ENCODE measurements around the gene POU2AF2. TPM values are rescaled to one million over a fixed set of nuclear protein-coding genes. Genes with fewer than 3 reads are reported as not detected.
A peak's percentile ranks its signal among the peaks of the same experiment; 100 is the strongest.

The POU2AF2 gene
- total and polyA plus RNA-seq, 2 of the 8 experiments (the other 6 are each of a cell fraction or from before 2014, with no cell fraction given) = not detected

GRCh38 chr11:111320728-111321568, 75.4 kb downstream of the POU2AF2 start:
- H3K79me1 ChIP-seq (ENCODE audit: low read depth, low read length) = no peaks in the 10 kb centered on the region
- no peak overlapping the region for H4K91ac ChIP-seq (replicated peaks; ENCODE audit: insufficient read length, low read length)
- no peaks in the 10 kb centered on the region for H4K20me1 ChIP-seq (replicated peaks in 1 of 2; ENCODE audit: control insufficient read depth in 1 of 2, insufficient read depth in 2 of 2, low read length in 2 of 2)
- no peak overlapping the region for H3K4ac ChIP-seq (replicated peaks; ENCODE audit: insufficient read length, low read depth, low read length)
- ChIA-PET CTCF (ENCODE audit: partially characterized antibody) (interaction anchor here (1.1 to 1.3 kb wide), 3 partner anchors 12 to 126 kb away, joined by 3 read pairs; no protein-coding TSS in a partner anchor), POLR2A (ENCODE audit: partially characterized antibody) (no interaction called here)
- TF ChIP-seq POU5F1 (IDR thresholded peaks at IDR 0.05; ENCODE audit: low read depth, low read length) = no peak
- TF ChIP-seq TAF1 (IDR thresholded peaks at IDR 0.05; ENCODE audit: low read depth, low read length) = no peak
- TF ChIP-seq JUND (IDR thresholded peaks at IDR 0.05; ENCODE audit: low read length) = no peak
- no peak for TF ChIP-seq SIRT6 (IDR thresholded peaks at IDR 0.05; ENCODE audit: low read length)
- H3K9me3 ChIP-seq (ENCODE audit: insufficient read depth in 2 of 2, low read depth in 1 of 2, low read length in 1 of 2) = no peaks in the 10 kb centered on the region
- H3K18ac ChIP-seq (ENCODE audit: extremely low read depth, low read length) = no peak overlapping the region
- no peaks in the 10 kb centered on the region for H3K27me3 ChIP-seq (replicated peaks in 1 of 4; ENCODE audit: control insufficient read depth in 3 of 4, extremely low read depth in 1 of 4, insufficient read depth in 3 of 4, low read length in 3 of 4)
- H3K23me2 ChIP-seq (ENCODE audit: low read depth, low read length) = no peaks in the 10 kb centered on the region
- H3K4me3 ChIP-seq (ENCODE audit: extremely low read depth in 1 of 4, insufficient read depth in 2 of 4, low read depth in 3 of 4, low read length in 4 of 4) = no peak overlapping the region
- H2AFZ ChIP-seq (ENCODE audit: low read length) = 0 out of 2 replicates have a peak overlapping the region, but pooled peaks have one; percentile 3
- no peak overlapping the region for H2BK5ac ChIP-seq (ENCODE audit: low read depth, low read length)
- FAIRE-seq = no peak
- H3K79me2 ChIP-seq (ENCODE audit: control insufficient read depth in 1 of 2, insufficient read depth in 2 of 2, low read length in 2 of 2) = no peaks in the 10 kb centered on the region
- H3K36me3 ChIP-seq (ENCODE audit: control insufficient read depth in 2 of 4, insufficient read depth in 4 of 4, low read length in 3 of 4) = no peaks in the 10 kb centered on the region
- no peak overlapping the region for H2BK120ac ChIP-seq (replicated peaks; ENCODE audit: low read depth, low read length)
- no peak for DNase-seq (ENCODE audit: low read depth in 1 of 2, low spot score in 2 of 2)
- no peak overlapping the region for H2BK15ac ChIP-seq (ENCODE audit: low read length)
- H3K4me1 ChIP-seq (replicated peaks in 1 of 4; ENCODE audit: control insufficient read depth in 3 of 4, insufficient read depth in 4 of 4, low read length in 3 of 4) = no peaks in the 10 kb centered on the region
- no peak overlapping the region for H3K4me2 ChIP-seq (ENCODE audit: insufficient read depth in 1 of 2, low read depth in 2 of 2, low read length in 2 of 2)
- H2AK5ac ChIP-seq (ENCODE audit: low read depth, low read length) = no peak overlapping the region
- H2BK20ac ChIP-seq (ENCODE audit: low read length) = no peak overlapping the region
- H4K8ac ChIP-seq (ENCODE audit: extremely low read depth, insufficient read depth, low read length) = peak overlapping the region; percentile 3
- no peak overlapping the region for H3K23ac ChIP-seq (ENCODE audit: insufficient read length)
- no peak overlapping the region for H3K9ac ChIP-seq (replicated peaks in 1 of 4; ENCODE audit: extremely low read depth in 1 of 4, low read depth in 3 of 4, low read length in 3 of 4)
- no peak overlapping the region for H4K5ac ChIP-seq (ENCODE audit: insufficient read length, low read depth, low read length)
- H3K14ac ChIP-seq (ENCODE audit: insufficient read length) = no peak overlapping the region
- H3K27ac ChIP-seq (ENCODE audit: low read depth, low read length) = no peak overlapping the region
- no peak overlapping the region for H3K56ac ChIP-seq (replicated peaks; ENCODE audit: insufficient read length, low read depth, low read length)
- no peak overlapping the region for H2BK12ac ChIP-seq (ENCODE audit: low read depth, low read length)
- 96% methylated on average over 5 of the region's 5 CpGs; no CpG with 5 or more reads in 1 of the 2 experiments for WGBS, 2 experiments (ENCODE audit: extremely low coverage in 1 of 2, insufficient coverage in 1 of 2, insufficient read length in 1 of 2, insufficient replicate concordance in 2 of 2, low coverage in 1 of 2, low lambda C conversion rate in 2 of 2, missing lambda C conversion rate in 1 of 2)

All from H1 (cell line).